Uterus (tissue), 4 donors: ENCODE results near the gene TIGAR. TPM values are rescaled to one million over a fixed set of nuclear protein-coding genes. Genes with fewer than 3 reads are reported as not detected.

ENCODE experiments used
- DNase-seq, 2 donors: peaks; one replicate each; pipeline ENCODE4 v3.0.0-alpha.2; 2019 to 2020
- H3K27ac ChIP-seq, 2 donors: fragments of 200-600 bp; sonication (generic); 1 replicate in 1 of 2; 2 replicates in 1 of 2; pipeline ENCODE4 v1.5.1; 2016 to 2018
- H3K27me3 ChIP-seq, 2 donors: fragments of 200-600 bp; sonication (generic); one replicate each; pipeline ENCODE4 v1.5.1; 2018 to 2019; ENCODE audit warnings: control low read depth in 1 of 2
- H3K36me3 ChIP-seq, 2 donors: fragments of 200-600 bp; sonication (generic); one replicate each; pipeline ENCODE4 v1.5.1; 2019; ENCODE audit warnings: control low read depth in 1 of 2
- H3K4me1 ChIP-seq, 2 donors: fragments of 200-600 bp; sonication (generic); one replicate each; pipeline ENCODE4 v1.5.1; 2018 to 2019; ENCODE audit warnings: control low read depth in 1 of 2
- H3K4me3 ChIP-seq, 2 donors: fragments of 200-600 bp; sonication (generic); 1 replicate in 1 of 2; 2 replicates in 1 of 2; pipeline ENCODE4 v1.5.1; 2018 to 2019; ENCODE audit warnings: mild to moderate bottlenecking in 1 of 2
- H3K9me3 ChIP-seq, 2 donors: fragments of 200-600 bp; sonication (generic); one replicate each; pipeline ENCODE4 v1.5.1; 2019; ENCODE audit warnings: control low read depth in 1 of 2
- CTCF ChIP-seq, 4 experiments: fragments of 200-600 bp in 2 of 4; fragments of 450-650 bp in 2 of 4; sonication (generic) in 2 of 4; IDR thresholded peaks; one replicate each; pipeline ENCODE4 v1.5.1; 2016 to 2019; ENCODE audit warnings: antibody characterized with exemption in 4 of 4, mild to moderate bottlenecking in 2 of 4, moderate library complexity in 1 of 4
- POLR2A ChIP-seq, 2 donors: fragments of 450-650 bp; IDR thresholded peaks; one replicate each; pipeline ENCODE4 v1.6.1; 2016; ENCODE audit warnings: antibody characterized with exemption in 2 of 2, mild to moderate bottlenecking in 1 of 2, moderate library complexity in 1 of 2
- intact Hi-C: fragments of 100-400 bp; cut with DNase I; formaldehyde crosslinking; loops from one replicate; pipeline ENCODE4 v1.15.1; 2023; ENCODE audit warnings: low total_unique reads
- total RNA-seq, 4 donors: library from RNA; depleted of rRNA in 3 of 4; stranded (reverse); fragments of >200 nt in 3 of 4; gene quantifications; one replicate each; pipeline versions ENCODE4 v1.1.0 to v1.2.4, GENCODE V29; 2014 to 2023
- donor health status: DM: yes; HTN: yes; CAD: no.

Gene TIGAR
- total RNA-seq, 4 donors from 2014 or later: 0.26 to 10.6 (median 2.3) TPM

- intact Hi-C loops: loop anchor here (2.0 kb wide), 1 partner anchor 19 kb away; no protein-coding TSS in a partner anchor
- no peak for DNase-seq
- TF ChIP-seq POLR2A (IDR thresholded peaks at IDR 0.05) (no peak), CTCF (IDR thresholded peaks at IDR 0.05) (no peak)
- H3K27ac ChIP-seq: peak overlapping the region; percentile 21 to 25
- no peak overlapping the region for H3K4me3 ChIP-seq
- H3K4me1 ChIP-seq: peaks cover 0 to 13% of the 10 kb centered on the region in 2 donors
- no peaks in the 10 kb centered on the region for H3K9me3 ChIP-seq
- no peaks in the 10 kb centered on the region for H3K27me3 ChIP-seq
- no peaks in the 10 kb centered on the region for H3K36me3 ChIP-seq
Observed at GRCh38 chr12:4287325-4288211, 33.4 kb upstream of the TIGAR start.

- no peak for TF ChIP-seq POLR2A (IDR thresholded peaks at IDR 0.05)
- TF ChIP-seq CTCF (IDR thresholded peaks at IDR 0.05): no peak
- no peaks in the 10 kb centered on the region for H3K36me3 ChIP-seq
- no peak overlapping the region for H3K4me3 ChIP-seq
- DNase-seq: no peak
- peak overlapping the region in 1 of 2 donors; percentile 8 for H3K27ac ChIP-seq
- H3K27me3 ChIP-seq: no peaks in the 10 kb centered on the region
- H3K9me3 ChIP-seq: no peaks in the 10 kb centered on the region
- intact Hi-C loops: no loop called here
- H3K4me1 ChIP-seq: peaks cover 0 to 17% of the 10 kb centered on the region in 2 donors
Observed at GRCh38 chr12:4288296-4289131, 32.5 kb upstream of the TIGAR start.

GRCh38 chr12:4289231-4289878 lies 31.7 kb upstream of the TIGAR start:
- Histone ChIP-seq H3K27ac (peak overlapping the region; percentile 8 to 44), H3K36me3 (no peaks in the 10 kb centered on the region), H3K27me3 (no peaks in the 10 kb centered on the region), H3K4me3 (no peak overlapping the region), H3K4me1 (peaks cover 0 to 17% of the 10 kb centered on the region in 2 donors), H3K9me3 (no peaks in the 10 kb centered on the region)
- TF ChIP-seq CTCF (IDR thresholded peaks at IDR 0.05): no peak
- no peak for TF ChIP-seq POLR2A (IDR thresholded peaks at IDR 0.05)
- no peak for DNase-seq
- intact Hi-C loops: no loop called here

- intact Hi-C loops: no loop called here
- no peaks in the 10 kb centered on the region for H3K36me3 ChIP-seq
- H3K27me3 ChIP-seq: no peaks in the 10 kb centered on the region
- peak overlapping the region; percentile 8 to 44 for H3K27ac ChIP-seq
- H3K9me3 ChIP-seq: no peaks in the 10 kb centered on the region
- TF ChIP-seq CTCF (IDR thresholded peaks at IDR 0.05): no peak
- no peak for TF ChIP-seq POLR2A (IDR thresholded peaks at IDR 0.05)
- peaks cover 0 to 17% of the 10 kb centered on the region in 2 donors for H3K4me1 ChIP-seq
- H3K4me3 ChIP-seq: no peak overlapping the region
- DNase-seq: no peak
Observed at GRCh38 chr12:4289998-4290790, 30.8 kb upstream of the TIGAR start.
